HepG2 (cell line): ENCODE data around the gene TYMP. TPM values are rescaled to one million over a fixed set of nuclear protein-coding genes. Genes with fewer than 3 reads are reported as not detected.

Source experiments
- ARHGAP35 ChIP-seq: sonication (generic); formaldehyde crosslinking; IDR thresholded peaks from 2 replicates; pipeline ENCODE4 v1.9.0; 2022; ENCODE audit warnings: mild to moderate bottlenecking, inconsistent platforms, moderate library complexity, missing genetic modification reagents, borderline replicate concordance
- CBX2 ChIP-seq, 2 experiments: fragments of 200-600 bp in 1 of 2; sonication (generic); formaldehyde crosslinking in 1 of 2; IDR thresholded peaks; 2 replicates each; pipeline versions ENCODE4 v1.7.0 to v1.8.1; 2018 to 2022; ENCODE audit warnings: low read depth in 2 of 2, low read length in 1 of 2, mild to moderate bottlenecking in 1 of 2, missing genetic modification reagents in 1 of 2
- HES4 ChIP-seq: sonication (generic); formaldehyde crosslinking; IDR thresholded peaks from 2 replicates; pipeline ENCODE4 v1.9.0; 2021; ENCODE audit warnings: mild to moderate bottlenecking, missing genetic modification reagents, borderline replicate concordance
- KLF6 ChIP-seq: IDR thresholded peaks from 2 replicates; pipeline ENCODE4 v1.8.0; 2016; ENCODE audit warnings: missing biosample characterization, missing genetic modification reagents
- POLR2G ChIP-seq: fragments of 200-400 bp; formaldehyde crosslinking; IDR thresholded peaks from 2 replicates; pipeline ENCODE4 v1.6.1; 2018; ENCODE audit warnings: mild to moderate bottlenecking, low read depth, low read length, moderate library complexity
- RBFOX2 ChIP-seq: fragments of 200-400 bp; formaldehyde crosslinking; IDR thresholded peaks from 2 replicates; pipeline ENCODE4 v1.6.1; 2017; ENCODE audit warnings: low read depth, mild to moderate bottlenecking, low read length
- TAF1 ChIP-seq: sonication (generic); formaldehyde crosslinking; IDR thresholded peaks from 2 replicates; pipeline ENCODE4 v1.4.0; 2020; ENCODE audit warnings: missing genetic modification reagents
- THAP11 ChIP-seq: IDR thresholded peaks from 2 replicates; pipeline ENCODE4 v1.6.1; 2016; ENCODE audit warnings: missing biosample characterization, missing genetic modification reagents
- ZFP37 ChIP-seq: sonication (generic); formaldehyde crosslinking; IDR thresholded peaks from 2 replicates; pipeline ENCODE4 v1.4.0; 2020; ENCODE audit warnings: missing genetic modification reagents, borderline replicate concordance
- ZNF274 ChIP-seq: sonication (generic); formaldehyde crosslinking; IDR thresholded peaks from 2 replicates; pipeline ENCODE4 v1.5.1; 2020; ENCODE audit warnings: mild to moderate bottlenecking, missing genetic modification reagents
- ZNF431 ChIP-seq: sonication (generic); formaldehyde crosslinking; IDR thresholded peaks from 2 replicates; pipeline ENCODE4 v1.9.0; 2022; ENCODE audit warnings: missing genetic modification reagents, low read depth, mild to moderate bottlenecking, borderline replicate concordance
- polyA plus RNA-seq, 8 experiments: library from polyadenylated mRNA; depleted of rRNA in 3 of 8; stranded (reverse) in 7 of 8; unstranded in 1 of 8; fragments of >200 nt; fragmentation: Illumina TruSeq in 4 of 8; extraction: Trizol in 4 of 8; gene quantifications; 2 replicates each; pipeline versions ENCODE4 v1.2.1 to v1.2.3, GENCODE V29; 2011 to 2016; ENCODE audit warnings: low read depth in 4 of 8, missing spikeins in 1 of 8, mixed read lengths in 1 of 8; ENCODE audit not compliant: insufficient read depth in 1 of 8
- total RNA-seq, 5 experiments: library from RNA; depleted of rRNA; stranded (reverse); fragments of >200 nt; fragmentation: Illumina TruSeq; extraction: Trizol; gene quantifications; 2 replicates each; pipeline ENCODE4 v1.2.3, GENCODE V29; 2016; ENCODE audit warnings: low read depth in 1 of 5
- TF ChIP-seq, protein P1 (sequence below): sonication (generic); formaldehyde crosslinking; IDR thresholded peaks from 2 replicates; pipeline ENCODE4 v1.4.0; 2020; ENCODE audit warnings: low read depth, missing genetic modification reagents
- TF ChIP-seq, protein P2 (sequence below): sonication (generic); formaldehyde crosslinking; IDR thresholded peaks from 2 replicates; pipeline ENCODE4 v1.5.0; 2020; ENCODE audit warnings: missing genetic modification reagents, mild to moderate bottlenecking, borderline replicate concordance

Gene TYMP
- total and polyA plus RNA-seq, 2 of the 13 experiments (the other 11 are each of a cell fraction or from before 2014, with no cell fraction given): 3.9 to 4.3 TPM

DNA sequence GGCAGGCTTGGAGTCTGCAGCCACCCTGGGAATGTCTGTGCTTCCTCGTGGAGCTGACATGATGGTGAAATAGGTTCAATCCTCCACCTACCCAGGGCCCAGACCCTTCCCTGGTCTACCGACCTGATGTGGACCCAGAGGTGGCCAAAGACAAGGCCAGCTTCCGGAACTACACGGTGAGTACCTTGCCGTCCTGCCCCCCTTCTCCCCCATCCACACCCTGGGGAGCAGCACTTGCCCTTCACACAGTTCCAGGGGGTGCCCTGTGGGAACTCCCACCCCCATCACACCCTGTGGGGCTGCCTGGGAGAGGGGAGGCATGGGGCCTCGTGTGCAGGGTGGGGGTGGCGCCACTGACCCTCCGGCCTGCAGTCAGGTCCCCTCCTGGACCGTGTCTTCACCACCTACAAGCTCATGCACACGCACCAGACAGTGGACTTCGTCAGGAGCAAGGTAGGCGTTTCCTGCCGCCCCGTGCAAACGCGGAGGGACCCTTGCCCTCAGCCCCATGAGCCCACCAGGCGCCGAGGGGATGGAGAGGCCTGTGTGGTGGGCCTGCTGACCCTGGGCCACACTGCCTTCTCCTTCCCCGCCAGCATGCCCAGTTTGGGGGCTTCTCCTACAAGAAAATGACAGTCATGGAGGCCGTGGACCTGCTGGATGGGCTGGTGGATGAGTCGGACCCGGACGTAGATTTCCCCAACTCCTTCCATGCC, 42.4 kb downstream of the TYMP start (continued):
- TF ChIP-seq, protein P1, sequence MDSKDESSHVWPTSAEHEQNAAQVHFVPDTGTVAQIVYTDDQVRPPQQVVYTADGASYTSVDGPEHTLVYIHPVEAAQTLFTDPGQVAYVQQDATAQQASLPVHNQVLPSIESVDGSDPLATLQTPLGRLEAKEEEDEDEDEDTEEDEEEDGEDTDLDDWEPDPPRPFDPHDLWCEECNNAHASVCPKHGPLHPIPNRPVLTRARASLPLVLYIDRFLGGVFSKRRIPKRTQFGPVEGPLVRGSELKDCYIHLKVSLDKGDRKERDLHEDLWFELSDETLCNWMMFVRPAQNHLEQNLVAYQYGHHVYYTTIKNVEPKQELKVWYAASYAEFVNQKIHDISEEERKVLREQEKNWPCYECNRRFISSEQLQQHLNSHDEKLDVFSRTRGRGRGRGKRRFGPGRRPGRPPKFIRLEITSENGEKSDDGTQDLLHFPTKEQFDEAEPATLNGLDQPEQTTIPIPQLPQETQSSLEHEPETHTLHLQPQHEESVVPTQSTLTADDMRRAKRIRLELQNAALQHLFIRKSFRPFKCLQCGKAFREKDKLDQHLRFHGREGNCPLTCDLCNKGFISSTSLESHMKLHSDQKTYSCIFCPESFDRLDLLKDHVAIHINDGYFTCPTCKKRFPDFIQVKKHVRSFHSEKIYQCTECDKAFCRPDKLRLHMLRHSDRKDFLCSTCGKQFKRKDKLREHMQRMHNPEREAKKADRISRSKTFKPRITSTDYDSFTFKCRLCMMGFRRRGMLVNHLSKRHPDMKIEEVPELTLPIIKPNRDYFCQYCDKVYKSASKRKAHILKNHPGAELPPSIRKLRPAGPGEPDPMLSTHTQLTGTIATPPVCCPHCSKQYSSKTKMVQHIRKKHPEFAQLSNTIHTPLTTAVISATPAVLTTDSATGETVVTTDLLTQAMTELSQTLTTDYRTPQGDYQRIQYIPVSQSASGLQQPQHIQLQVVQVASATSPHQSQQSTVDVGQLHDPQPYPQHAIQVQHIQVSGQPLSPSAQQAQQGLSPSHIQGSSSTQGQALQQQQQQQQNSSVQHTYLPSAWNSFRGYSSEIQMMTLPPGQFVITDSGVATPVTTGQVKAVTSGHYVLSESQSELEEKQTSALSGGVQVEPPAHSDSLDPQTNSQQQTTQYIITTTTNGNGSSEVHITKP (CRISPR knock-in tag): no peak
- TF ChIP-seq RBFOX2 (no peak), ZFP37 (CRISPR knock-in tag) (0 out of 2 replicates have a peak, but pooled peaks have one; percentile 17), THAP11 (CRISPR knock-in tag) (0 out of 2 replicates have a peak, but pooled peaks have one; percentile 0), ZNF431 (CRISPR knock-in tag) (no peak), ZNF274 (CRISPR knock-in tag) (no peak), CBX2 (IDR thresholded peaks at IDR 0.05; ENCODE audit: low read depth, low read length) (no peak), CBX2 (CRISPR knock-in tag; IDR thresholded peaks at IDR 0.05; ENCODE audit: low read depth) (no peak), TAF1 (peak; percentile 5; the same call in 1 of the 2 replicates), ARHGAP35 (CRISPR knock-in tag) (no peak), POLR2G (no peak), KLF6 (no peak), HES4 (CRISPR knock-in tag) (0 out of 2 replicates have a peak, but pooled peaks have one; percentile 15)
- TF ChIP-seq, protein P2, sequence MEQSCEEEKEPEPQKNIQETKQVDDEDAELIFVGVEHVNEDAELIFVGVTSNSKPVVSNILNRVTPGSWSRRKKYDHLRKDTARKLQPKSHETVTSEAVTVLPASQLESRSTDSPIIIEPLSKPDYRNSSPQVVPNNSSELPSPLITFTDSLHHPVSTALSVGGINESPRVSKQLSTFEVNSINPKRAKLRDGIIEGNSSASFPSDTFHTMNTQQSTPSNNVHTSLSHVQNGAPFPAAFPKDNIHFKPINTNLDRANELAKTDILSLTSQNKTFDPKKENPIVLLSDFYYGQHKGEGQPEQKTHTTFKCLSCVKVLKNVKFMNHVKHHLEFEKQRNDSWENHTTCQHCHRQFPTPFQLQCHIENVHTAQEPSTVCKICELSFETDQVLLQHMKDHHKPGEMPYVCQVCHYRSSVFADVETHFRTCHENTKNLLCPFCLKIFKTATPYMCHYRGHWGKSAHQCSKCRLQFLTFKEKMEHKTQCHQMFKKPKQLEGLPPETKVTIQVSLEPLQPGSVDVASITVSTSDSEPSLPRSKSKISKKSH (CRISPR knock-in tag): peak; percentile 36; the same call in 1 of the 2 replicates
